GM12878 (cell line): ENCODE data around the gene ACSF3. TPM values are rescaled to one million over a fixed set of nuclear protein-coding genes. Genes with fewer than 3 reads are reported as not detected.

ENCODE experiments used
- ATAC-seq: fragments of 200-7000 bp; cut with Tn5 transposase; 3 replicates; pipeline ENCODE4 v1.9.1; 2020; ENCODE audit warnings: mild to moderate bottlenecking, moderate library complexity
- BruUV-seq: library from RNA; stranded (reverse); fragments of 400-500 nt; replicated peaks from 2 replicates; lab custom pipeline; 2021; lab: Mats Ljungman, UMichigan
- CTCF ChIA-PET: fragments of 300-600 bp; sonication (Branson Sonifier 250); formaldehyde crosslinking; extraction: SDS; loops from one replicate; lab custom pipeline; 2021; ENCODE audit warnings: inconsistent platforms; lab: Yijun Ruan, JAX
- POLR2A ChIA-PET: fragments of 350-600 bp; formaldehyde crosslinking; extraction: SDS; loops from one replicate; lab custom pipeline; 2021; ENCODE audit warnings: inconsistent platforms; lab: Charles Lee
- RAD21 ChIA-PET: fragments of 300-600 bp; sonication (Branson Sonifier 250); formaldehyde crosslinking; loops from one replicate; lab custom pipeline; 2023; ENCODE audit warnings: antibody characterized with exemption; ENCODE audit not compliant: unreplicated experiment; lab: Charles Lee
- SMC1A ChIA-PET: fragments of 300-600 bp; sonication (Branson Sonifier 250); formaldehyde crosslinking; loops from one replicate; lab custom pipeline; 2023; ENCODE audit not compliant: unreplicated experiment, uncharacterized antibody; lab: Charles Lee
- DNase-seq: peaks from one replicate; pipeline ENCODE4 v3.0.0-alpha.2; 2011; ENCODE audit warnings: low read depth, low spot score
- FAIRE-seq: peaks from 3 replicates; lab custom pipeline; 2011; peaks lifted over from hg19 to GRCh38; lab: Jason Lieb, UNC
- H2AFZ ChIP-seq: 2 replicates; pipeline ENCODE4 v1.6.0; 2011; ENCODE audit warnings: low read depth, low read length, control low read depth; ENCODE audit not compliant: control insufficient read depth
- H3K27ac ChIP-seq: 2 replicates; pipeline ENCODE4 v1.5.1; 2011; ENCODE audit warnings: control low read depth; ENCODE audit not compliant: control insufficient read depth, insufficient read depth
- H3K27me3 ChIP-seq, 2 experiments: replicated peaks in 1 of 2; 2 replicates each; pipeline versions ENCODE4 v1.6.0 to v1.6.1; 2011; ENCODE audit warnings: low read length in 1 of 2; ENCODE audit not compliant: control insufficient read depth in 2 of 2, insufficient read depth in 2 of 2
- H3K36me3 ChIP-seq, 2 experiments: 2 replicates each; pipeline ENCODE4 v1.5.1; 2011; ENCODE audit warnings: low read length in 1 of 2; ENCODE audit not compliant: control insufficient read depth in 2 of 2, insufficient read depth in 2 of 2
- H3K4me1 ChIP-seq: 2 replicates; pipeline ENCODE4 v1.6.1; 2011; ENCODE audit warnings: mild to moderate bottlenecking, low read length, moderate library complexity, mixed read lengths; ENCODE audit not compliant: control insufficient read depth, insufficient read depth
- H3K4me2 ChIP-seq: 2 replicates; pipeline ENCODE4 v1.6.0; 2011; ENCODE audit warnings: control low read depth; ENCODE audit not compliant: control insufficient read depth, insufficient read depth
- H3K4me3 ChIP-seq: fragments of 200-600 bp; sonication (generic); 2 replicates; pipeline ENCODE4 v1.5.1; 2016
- H3K79me2 ChIP-seq: 2 replicates; pipeline ENCODE4 v1.6.0; 2011; ENCODE audit warnings: low read length; ENCODE audit not compliant: control insufficient read depth, insufficient read depth
- H3K9ac ChIP-seq: 2 replicates; pipeline ENCODE4 v1.8.0; 2011; ENCODE audit warnings: low read length, control low read depth, mixed read lengths; ENCODE audit not compliant: control insufficient read depth, insufficient read depth
- H3K9me3 ChIP-seq: replicated peaks from 3 replicates; pipeline ENCODE4 v1.5.1; 2011; ENCODE audit warnings: mild to moderate bottlenecking, low read length; ENCODE audit not compliant: control insufficient read depth, insufficient read depth
- H4K20me1 ChIP-seq: 2 replicates; pipeline ENCODE4 v1.6.0; 2011; ENCODE audit not compliant: control insufficient read depth, insufficient read depth
- HDGF ChIP-seq: fragments of 450-650 bp; IDR thresholded peaks from 2 replicates; pipeline ENCODE4 v1.6.1; 2016; ENCODE audit warnings: antibody characterized with exemption
- MEF2B ChIP-seq: fragments of 450-650 bp; IDR thresholded peaks from 2 replicates; pipeline ENCODE4 v1.6.1; 2018; ENCODE audit warnings: mild to moderate bottlenecking, moderate library complexity; ENCODE audit not compliant: partially characterized antibody, poor library complexity, severe bottlenecking
- PBX3 ChIP-seq: IDR thresholded peaks from 2 replicates; pipeline ENCODE4 v1.6.1; 2011; ENCODE audit warnings: mild to moderate bottlenecking, low read depth, low read length, moderate library complexity; ENCODE audit not compliant: insufficient replicate concordance
- POLR2AphosphoS2 ChIP-seq: IDR thresholded peaks from 2 replicates; pipeline ENCODE4 v1.6.1; 2011; ENCODE audit warnings: low read depth, mild to moderate bottlenecking, low read length, improper control_type of control experiment, moderate library complexity
- YY1 ChIP-seq: IDR thresholded peaks from 2 replicates; pipeline ENCODE4 v1.6.1; 2011; ENCODE audit warnings: low read depth, mild to moderate bottlenecking, low read length
- ZBTB4 ChIP-seq: fragments of 450-650 bp; formaldehyde crosslinking; IDR thresholded peaks from 2 replicates; pipeline ENCODE4 v1.4.0; 2022; ENCODE audit warnings: mild to moderate bottlenecking, moderate library complexity
- WGBS: methylation state at CpG from one replicate; pipeline ENCODE4 v1.1.6; 2016; ENCODE audit warnings: low lambda C conversion rate; ENCODE audit not compliant: insufficient replicate concordance, insufficient coverage; ENCODE audit errors: missing lambda C conversion rate; 5-methylcytosine and 5-hydroxymethylcytosine counted together
- in situ Hi-C: fragments of 300-500 bp; cut with MboI; formaldehyde crosslinking; loops from 9 replicates; pipeline ENCODE4 v1.14.3; 2018; ENCODE audit warnings: mixed read lengths
- intact Hi-C: fragments of 100-400 bp; cut with micrococcal nuclease; formaldehyde crosslinking; loops from one replicate; pipeline ENCODE4 v1.14.2; 2022; ENCODE audit not compliant: unreplicated experiment
- polyA plus RNA-seq, 11 experiments: library from polyadenylated mRNA; depleted of rRNA in 4 of 11; unstranded in 6 of 11; stranded (reverse) in 5 of 11; fragments of >200 nt; fragmentation: Nextera tagmentation in 4 of 11; fragmentation: Illumina TruSeq in 1 of 11; extraction: Ambion mirVana in 4 of 11; extraction: Trizol in 1 of 11; gene quantifications; 1 replicate in 1 of 11; 2 replicates in 10 of 11; pipeline versions ENCODE4 v1.2.1 to v1.2.3, GENCODE V29; 2011 to 2016; ENCODE audit warnings: inconsistent platforms in 2 of 11, missing spikeins in 2 of 11, low read depth in 1 of 11
- total RNA-seq, 4 experiments: library from RNA; depleted of rRNA in 3 of 4; stranded (reverse); fragments of >200 nt in 3 of 4; fragmentation: Illumina TruSeq in 1 of 4; extraction: Trizol in 1 of 4; gene quantifications; 2 replicates each; pipeline versions ENCODE4 v1.2.1 to v1.2.3, GENCODE V29; 2013 to 2021

The ACSF3 gene
- total and polyA plus RNA-seq, 10 of the 15 experiments (the other 5 are each of a cell fraction or from before 2014, with no cell fraction given), result 1.0 to 44.4 (median 25.8) TPM

GRCh38 chr16:89172528-89173173 lies 79.0 kb downstream of the ACSF3 start:
- SMC1A ChIA-PET, result no interaction called here
- Histone ChIP-seq H3K9ac (no peak overlapping the region), H2AFZ (no peak overlapping the region), H3K36me3 (no peaks in the 10 kb centered on the region), H3K27me3 (peaks cover 0 to 8% of the 10 kb centered on the region in 2 experiments; a peak in 3 of 4 replicates), H3K9me3 (no peaks in the 10 kb centered on the region), H3K4me2 (no peak overlapping the region), H4K20me1 (no peaks in the 10 kb centered on the region; the same call in 1 of the 2 replicates), H3K4me3 (no peak overlapping the region), H3K4me1 (peaks cover 2% of the 10 kb centered on the region), H3K27ac (no peak overlapping the region), H3K79me2 (no peaks in the 10 kb centered on the region)
- in situ Hi-C loops (no loop called here), intact Hi-C loops (loop anchor here (2.0 kb wide), 1 partner anchor 20 kb away; no protein-coding TSS in a partner anchor)
- 21% methylated on average over 13 of the region's 13 CpGs for WGBS
- RAD21 ChIA-PET, result no interaction called here
- no TSS peak for BruUV-seq
- CTCF ChIA-PET, result no interaction called here
- POLR2A ChIA-PET, result no interaction called here
- no peak for TF ChIP-seq YY1
- peak; percentile 19 for TF ChIP-seq MEF2B
- no peak for FAIRE-seq
- ATAC-seq, result no peak
- DNase-seq, result no peak

GRCh38 chr16:89173174-89173921 lies 79.7 kb downstream of the ACSF3 start:
- in situ Hi-C loops, result no loop called here
- Histone ChIP-seq H3K27me3 (peaks cover 0 to 8% of the 10 kb centered on the region in 2 experiments; a peak in 2 of 4 replicates), H3K4me1 (peaks cover 2% of the 10 kb centered on the region), H4K20me1 (no peaks in the 10 kb centered on the region; the same call in 1 of the 2 replicates), H3K36me3 (no peaks in the 10 kb centered on the region), H3K9ac (no peak overlapping the region), H3K27ac (no peak overlapping the region), H2AFZ (no peak overlapping the region), H3K4me3 (no peak overlapping the region), H3K4me2 (no peak overlapping the region), H3K9me3 (no peaks in the 10 kb centered on the region), H3K79me2 (no peaks in the 10 kb centered on the region)
- FAIRE-seq (no peak), ATAC-seq (no peak), DNase-seq (no peak)
- POLR2A ChIA-PET, result no interaction called here
- SMC1A ChIA-PET, result no interaction called here
- CTCF ChIA-PET, result no interaction called here
- RAD21 ChIA-PET, result no interaction called here
- 22% methylated on average over 11 of the region's 11 CpGs for WGBS
- BruUV-seq, result no TSS peak
- intact Hi-C loops, result loop anchor here (2.0 kb wide), 1 partner anchor 19 kb away; no protein-coding TSS in a partner anchor
- TF ChIP-seq ZBTB4 (CRISPR knock-in tag), result no peak
- TF ChIP-seq HDGF, result no peak
- no peak for TF ChIP-seq PBX3
- no peak for TF ChIP-seq POLR2AphosphoS2
